DMS153 treated with DMSO at 0.1 percent for 48 hours (cell line): ENCODE results near the gene KY.
"Not testable (repeated sequence)": the region's sequence is repeated elsewhere in the genome, so short reads cannot be mapped to it uniquely, and the experiment has no call there.

ENCODE experiments used
- DNase-seq: peaks from one replicate; lab custom pipeline; 2025; ENCODE audit not compliant: unreplicated experiment; lab: John Stamatoyannopoulos, UW

The KY gene

GRCh38 chr3:134606033-134607025 is 44.5 kb downstream of the KY start:
- DNase-seq: no peak

- no peak for DNase-seq
Observed at GRCh38 chr3:134605556-134605955, 45.3 kb downstream of the KY start.

- DNase-seq: no peak
Observed at GRCh38 chr3:134603956-134604355, 46.9 kb downstream of the KY start.

GRCh38 chr3:134603480-134603879 is 47.3 kb downstream of the KY start:
- DNase-seq: no peak

- no peak for DNase-seq
Observed at GRCh38 chr3:134602440-134602814, 48.4 kb downstream of the KY start.

GRCh38 chr3:134601539-134602439 is 49.0 kb downstream of the KY start:
- DNase-seq: no peak

- DNase-seq: peak; percentile 62
Observed at GRCh38 chr3:134600685-134601463, 49.9 kb downstream of the KY start.

- no peak for DNase-seq
Observed at GRCh38 chr3:134600206-134600605, 50.6 kb downstream of the KY start.

GRCh38 chr3:134598763-134599545 is 51.9 kb downstream of the KY start:
- no peak for DNase-seq

GRCh38 chr3:134597390-134597970 is 53.3 kb downstream of the KY start:
- peak; percentile 45 for DNase-seq

GRCh38 chr3:134594986-134595385 is 55.8 kb downstream of the KY start:
- not testable (repeated sequence) for DNase-seq

GRCh38 chr3:134594331-134594741 is 56.5 kb downstream of the KY start:
- peak; percentile 41 for DNase-seq

GRCh38 chr3:134592806-134593205 is 58.0 kb downstream of the KY start:
- DNase-seq: no peak

- DNase-seq: no peak
Observed at GRCh38 chr3:134590766-134591165, 60.1 kb downstream of the KY start.

GRCh38 chr3:134579141-134579665 is 71.6 kb downstream of the KY start:
- DNase-seq: no peak

GRCh38 chr3:134576831-134577230 is 74.0 kb downstream of the KY start:
- DNase-seq: no peak

GRCh38 chr3:134576426-134576825 is 74.4 kb downstream of the KY start:
- no peak for DNase-seq

GRCh38 chr3:134569899-134570298 is 80.9 kb downstream of the KY start:
- not testable (repeated sequence) for DNase-seq

GRCh38 chr3:134568790-134569189 is 82.0 kb downstream of the KY start:
- DNase-seq: no peak
